BE2C (cell line): ENCODE data around the gene ZNF154.
"Not testable (repeated sequence)": the region's sequence is repeated elsewhere in the genome, so short reads cannot be mapped to it uniquely, and the experiment has no call there.

Experiments
- DNase-seq: peaks from one replicate; pipeline ENCODE4 v3.0.0-alpha.2; 2020
- H3K27me3 ChIP-seq: fragments of 250-450 bp; sonication (Bioruptor Pico); 2 replicates; pipeline ENCODE4 v1.5.1; 2020; ENCODE audit warnings: mild to moderate bottlenecking
- H3K36me3 ChIP-seq: fragments of 250-450 bp; sonication (Bioruptor Pico); 2 replicates; pipeline ENCODE4 v1.5.1; 2020; ENCODE audit warnings: mild to moderate bottlenecking
- H3K4me1 ChIP-seq: fragments of 250-450 bp; sonication (Bioruptor Pico); 2 replicates; pipeline ENCODE4 v1.5.1; 2020
- H3K4me3 ChIP-seq: 2 replicates; pipeline ENCODE4 v1.5.1; 2011; ENCODE audit warnings: low read depth, low read length
- H3K9me3 ChIP-seq: fragments of 250-450 bp; sonication (Bioruptor Pico); 2 replicates; pipeline ENCODE4 v1.5.1; 2020
- CTCF ChIP-seq: IDR thresholded peaks from 2 replicates; pipeline ENCODE4 v1.5.1; 2012; ENCODE audit warnings: mild to moderate bottlenecking, low read depth, low read length

The ZNF154 gene

GRCh38 chr19:57746580-57747471, 37.8 kb upstream of the ZNF154 start, which contains the start of gene ZNF776:
TSS of gene ZNF776 (plus strand) at chr19:57746815. CDS start at chr19:57747059, 244 bp downstream.
- Histone ChIP-seq H3K4me1 (no peaks in the 10 kb centered on the region), H3K36me3 (peaks cover 29% of the 10 kb centered on the region), H3K27me3 (no peaks in the 10 kb centered on the region), H3K9me3 (no peaks in the 10 kb centered on the region), H3K4me3 (peak within 1 kb of the TSS; percentile 95)
- no peak for TF ChIP-seq CTCF
- DNase-seq: peak; percentile 80

GRCh38 chr19:57738770-57739169, 29.8 kb upstream of the ZNF154 start:
- not testable (repeated sequence) for H3K4me1 ChIP-seq, H3K27me3 ChIP-seq, H3K36me3 ChIP-seq, DNase-seq, H3K9me3 ChIP-seq, H3K4me3 ChIP-seq

- not testable (repeated sequence) for H3K4me1 ChIP-seq
- peak; percentile 53 for DNase-seq
- TF ChIP-seq CTCF: peak; percentile 50
Observed at GRCh38 chr19:57738320-57738719, 29.3 kb upstream of the ZNF154 start.

GRCh38 chr19:57720878-57721277, 11.9 kb upstream of the ZNF154 start:
- Histone ChIP-seq H3K4me3 (no peak overlapping the region), H3K9me3 (peaks cover 3% of the 10 kb centered on the region; the same call in 1 of the 2 replicates), H3K27me3 (no peaks in the 10 kb centered on the region), H3K4me1 (no peaks in the 10 kb centered on the region), H3K36me3 (peaks cover 36% of the 10 kb centered on the region)
- DNase-seq: no peak
- no peak for TF ChIP-seq CTCF

More at GRCh38 chr19:57738320-57738719, 29.3 kb upstream of the ZNF154 start:
- not testable (repeated sequence) for H3K4me3 ChIP-seq, H3K27me3 ChIP-seq, H3K9me3 ChIP-seq, H3K36me3 ChIP-seq

- DNase-seq: no peak
- Histone ChIP-seq H3K27me3 (no peaks in the 10 kb centered on the region), H3K9me3 (peaks cover 3% of the 10 kb centered on the region; the same call in 1 of the 2 replicates), H3K36me3 (peaks cover 36% of the 10 kb centered on the region), H3K4me1 (no peaks in the 10 kb centered on the region), H3K4me3 (no peak overlapping the region)
- TF ChIP-seq CTCF: no peak
Observed at GRCh38 chr19:57719901-57720519, 11.0 kb upstream of the ZNF154 start.

- Histone ChIP-seq H3K36me3 (peaks cover 36% of the 10 kb centered on the region), H3K4me3 (no peak overlapping the region), H3K4me1 (no peaks in the 10 kb centered on the region), H3K9me3 (peaks cover 3% of the 10 kb centered on the region; the same call in 1 of the 2 replicates), H3K27me3 (no peaks in the 10 kb centered on the region)
- TF ChIP-seq CTCF: no peak
- DNase-seq: no peak
Observed at GRCh38 chr19:57719424-57719823, 10.4 kb upstream of the ZNF154 start.
